ENCODE results near the gene PLCL1. TPM values are rescaled to one million over a fixed set of nuclear protein-coding genes. Genes with fewer than 3 reads are reported as not detected.

The PLCL1 gene
- total and polyA plus RNA-seq, 2 experiments from 2014 or later: 0.80 to 2.3 TPM

GRCh38 chr2:197777823-197778407 is 26.5 kb upstream of the PLCL1 start:
- Histone ChIP-seq H3K9ac (no peak overlapping the region), H3K4me1 (ENCODE audit: insufficient read depth) (no peaks in the 10 kb centered on the region), H3F3A (ENCODE audit: insufficient read depth) (no peaks in the 10 kb centered on the region), H3K27ac (no peak overlapping the region), H3K79me2 (ENCODE audit: insufficient read depth) (no peaks in the 10 kb centered on the region), H2AFZ (no peak overlapping the region), H3K27me3 (replicated peaks; ENCODE audit: insufficient read depth) (no peaks in the 10 kb centered on the region), H3K9me3 (ENCODE audit: low read depth) (no peaks in the 10 kb centered on the region), H3K36me3 (ENCODE audit: low read depth) (no peaks in the 10 kb centered on the region), H3K4me3 (no peak overlapping the region), H3K4me2 (ENCODE audit: unreplicated experiment) (no peak overlapping the region), H3K9me2 (ENCODE audit: insufficient read depth) (no peaks in the 10 kb centered on the region), H4K20me1 (ENCODE audit: insufficient read depth) (no peaks in the 10 kb centered on the region)
- peak; percentile 40 for DNase-seq
- 24 to 25% methylated on average over 4 of the region's 4 CpGs for WGBS, 2 experiments (ENCODE audit: low coverage in 1 of 2, low lambda C conversion rate in 2 of 2, missing lambda C conversion rate in 2 of 2)
- TF ChIP-seq EZH2phosphoT487 (IDR thresholded peaks at IDR 0.05; ENCODE audit: insufficient read depth, low read depth) (no peak), EZH2 (IDR thresholded peaks at IDR 0.05; ENCODE audit: insufficient read depth, poor library complexity, severe bottlenecking) (no peak)
- in situ Hi-C loops (cut with MboI): no loop called here

- Histone ChIP-seq H3K27ac (no peak overlapping the region), H3K9me2 (ENCODE audit: insufficient read depth) (no peaks in the 10 kb centered on the region), H3K4me2 (ENCODE audit: unreplicated experiment) (no peak overlapping the region), H2AFZ (peak overlapping the region; percentile 1; the same call in 1 of the 2 replicates), H3K9ac (no peak overlapping the region), H3K27me3 (replicated peaks; ENCODE audit: insufficient read depth) (no peaks in the 10 kb centered on the region), H3K4me1 (ENCODE audit: insufficient read depth) (no peaks in the 10 kb centered on the region), H3K4me3 (no peak overlapping the region), H3F3A (ENCODE audit: insufficient read depth) (no peaks in the 10 kb centered on the region), H3K36me3 (ENCODE audit: low read depth) (no peaks in the 10 kb centered on the region), H3K9me3 (ENCODE audit: low read depth) (no peaks in the 10 kb centered on the region), H3K79me2 (ENCODE audit: insufficient read depth) (no peaks in the 10 kb centered on the region), H4K20me1 (ENCODE audit: insufficient read depth) (no peaks in the 10 kb centered on the region)
- in situ Hi-C loops (cut with MboI): no loop called here
- DNase-seq: no peak
- TF ChIP-seq EZH2phosphoT487 (IDR thresholded peaks at IDR 0.05; ENCODE audit: insufficient read depth, low read depth): no peak
- no peak for TF ChIP-seq EZH2 (IDR thresholded peaks at IDR 0.05; ENCODE audit: insufficient read depth, poor library complexity, severe bottlenecking)
These were observed 25.1 kb upstream of the PLCL1 start for GRCh38 chr2:197779261-197779660.

GRCh38 chr2:197782126-197782525 is 22.3 kb upstream of the PLCL1 start:
- no peaks in the 10 kb centered on the region for H3K9me3 ChIP-seq (ENCODE audit: low read depth)
- H3K27me3 ChIP-seq (replicated peaks; ENCODE audit: insufficient read depth): 0 out of 2 replicates have a peak, but pooled peaks cover 8% of the 10 kb centered on the region
- no peak for TF ChIP-seq EZH2 (IDR thresholded peaks at IDR 0.05; ENCODE audit: insufficient read depth, poor library complexity, severe bottlenecking)
- no peak for TF ChIP-seq EZH2phosphoT487 (IDR thresholded peaks at IDR 0.05; ENCODE audit: insufficient read depth, low read depth)
- no peaks in the 10 kb centered on the region for H3K9me2 ChIP-seq (ENCODE audit: insufficient read depth)
- H3K36me3 ChIP-seq (ENCODE audit: low read depth): no peaks in the 10 kb centered on the region
- H3K27ac ChIP-seq: no peak overlapping the region
- H4K20me1 ChIP-seq (ENCODE audit: insufficient read depth): no peaks in the 10 kb centered on the region
- no peaks in the 10 kb centered on the region for H3F3A ChIP-seq (ENCODE audit: insufficient read depth)
- H2AFZ ChIP-seq: peak overlapping the region; percentile 38
- H3K4me2 ChIP-seq (ENCODE audit: unreplicated experiment): no peak overlapping the region
- H3K9ac ChIP-seq: no peak overlapping the region
- in situ Hi-C loops (cut with MboI): no loop called here
- no peak overlapping the region for H3K4me3 ChIP-seq
- H3K79me2 ChIP-seq (ENCODE audit: insufficient read depth): no peaks in the 10 kb centered on the region
- 52 to 53% methylated on average over 1 of the region's 1 CpG for WGBS, 2 experiments (ENCODE audit: low coverage in 1 of 2, low lambda C conversion rate in 2 of 2, missing lambda C conversion rate in 2 of 2)
- H3K4me1 ChIP-seq (ENCODE audit: insufficient read depth): no peaks in the 10 kb centered on the region
- no peak for DNase-seq

GRCh38 chr2:197784956-197785941 is 19.1 kb upstream of the PLCL1 start, which contains the start of gene BOLL:
BOLL (minus strand) TSS chr2:197785319; CDS start chr2:197781850, 3,469 bp downstream.
- H3K9me3 ChIP-seq (ENCODE audit: low read depth): no peaks in the 10 kb centered on the region
- H3K4me3 ChIP-seq: peak within 1 kb of the TSS; percentile 48
- no peaks in the 10 kb centered on the region for H3K36me3 ChIP-seq (ENCODE audit: low read depth)
- TF ChIP-seq EZH2phosphoT487 (IDR thresholded peaks at IDR 0.05; ENCODE audit: insufficient read depth, low read depth) (no peak), EZH2 (IDR thresholded peaks at IDR 0.05; ENCODE audit: insufficient read depth, poor library complexity, severe bottlenecking) (no peak)
- H3F3A ChIP-seq (ENCODE audit: insufficient read depth): no peaks in the 10 kb centered on the region
- H3K9me2 ChIP-seq (ENCODE audit: insufficient read depth): no peaks in the 10 kb centered on the region
- no peaks in the 10 kb centered on the region for H3K4me1 ChIP-seq (ENCODE audit: insufficient read depth)
- no peaks in the 10 kb centered on the region for H3K79me2 ChIP-seq (ENCODE audit: insufficient read depth)
- peak within 1 kb of the TSS; percentile 50 for H2AFZ ChIP-seq
- H3K27me3 ChIP-seq (replicated peaks; ENCODE audit: insufficient read depth): 0 out of 2 replicates have a peak, but pooled peaks cover 12% of the 10 kb centered on the region
- no peak within 1 kb of the TSS for H3K27ac ChIP-seq
- H4K20me1 ChIP-seq (ENCODE audit: insufficient read depth): no peaks in the 10 kb centered on the region
- H3K9ac ChIP-seq: no peak within 1 kb of the TSS
- in situ Hi-C loops (cut with MboI): no loop called here
- peak within 1 kb of the TSS; percentile 73 for H3K4me2 ChIP-seq (ENCODE audit: unreplicated experiment)
- 87 to 90% methylated on average over 37 to 80 of the region's 80 CpGs for WGBS, 2 experiments (ENCODE audit: low coverage in 1 of 2, low lambda C conversion rate in 2 of 2, missing lambda C conversion rate in 2 of 2)
- DNase-seq: no peak

Measured in GM23248 (cell line).